ENCODE data around the gene OBSCN.
"Not testable (repeated sequence)": the region's sequence is repeated elsewhere in the genome, so short reads cannot be mapped to it uniquely, and the experiment has no call there.

Gene OBSCN

GRCh38 chr1:228226956-228227791 lies 19.3 kb downstream of the OBSCN start:
- no peak for DNase-seq (ENCODE audit: low read depth)

DNA sequence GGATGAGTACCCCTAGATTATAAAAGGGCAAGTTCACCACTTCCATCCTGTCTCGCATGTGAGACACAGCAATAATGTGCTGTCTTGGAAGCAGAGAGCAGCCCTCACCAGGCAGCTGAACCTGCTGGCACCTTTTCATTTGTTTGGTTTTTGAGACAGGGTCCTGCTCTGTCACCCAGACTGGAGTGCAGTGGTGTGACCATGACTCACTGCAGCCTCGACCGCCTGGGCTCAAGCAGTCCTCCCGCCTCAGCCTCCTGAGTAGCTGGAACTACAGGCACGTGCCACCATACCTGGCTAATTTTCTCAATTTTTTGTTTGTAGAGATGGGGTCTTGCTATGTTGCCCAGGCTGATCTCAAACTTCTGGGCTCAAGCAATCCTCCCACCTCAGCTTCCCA lies 20.3 kb downstream of the OBSCN start:
- not testable (repeated sequence) for DNase-seq (ENCODE audit: low read depth)

DNA sequence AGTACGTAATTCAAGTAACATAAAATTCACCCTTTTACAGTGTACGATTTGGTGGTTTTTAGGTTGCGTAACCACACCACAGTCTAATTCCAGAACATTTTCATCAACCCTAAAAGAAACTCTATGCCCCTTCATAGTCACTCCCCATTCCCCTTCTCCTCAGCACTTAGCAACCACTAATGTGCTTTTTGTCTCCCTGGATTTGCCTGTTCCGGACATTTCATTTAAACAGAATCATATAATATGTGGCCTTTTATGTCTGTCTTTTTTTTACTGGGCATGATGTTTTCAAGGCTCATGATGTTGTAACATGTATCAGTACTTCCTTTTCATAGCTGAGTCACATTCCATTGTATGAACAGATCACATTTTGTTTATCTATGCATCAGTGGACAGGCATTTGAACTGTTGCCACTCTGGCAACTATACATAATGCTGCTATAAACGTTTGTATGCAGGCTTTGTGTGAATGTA lies 20.8 kb downstream of the OBSCN start:
- no peak for DNase-seq (ENCODE audit: low read depth)

DNA sequence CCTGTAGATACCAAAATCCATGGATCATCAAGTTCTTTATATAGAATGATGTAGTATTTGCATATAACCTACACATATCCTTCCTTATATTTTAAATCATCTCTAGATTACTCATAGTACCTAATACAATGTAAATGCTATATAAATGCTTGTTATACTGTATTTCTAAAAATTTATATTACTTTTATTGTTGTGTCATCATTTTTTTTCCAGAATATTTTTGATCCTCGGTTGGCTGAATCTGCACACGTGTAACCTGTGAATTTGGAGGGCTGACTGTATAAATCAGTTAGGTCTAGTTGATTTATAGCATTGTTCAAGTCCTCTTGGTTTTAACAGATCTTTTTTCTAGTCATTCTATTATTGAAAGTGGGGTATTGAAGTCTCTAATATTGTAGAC lies 23.3 kb downstream of the OBSCN start:
- DNase-seq (ENCODE audit: low read depth) = no peak

DNA sequence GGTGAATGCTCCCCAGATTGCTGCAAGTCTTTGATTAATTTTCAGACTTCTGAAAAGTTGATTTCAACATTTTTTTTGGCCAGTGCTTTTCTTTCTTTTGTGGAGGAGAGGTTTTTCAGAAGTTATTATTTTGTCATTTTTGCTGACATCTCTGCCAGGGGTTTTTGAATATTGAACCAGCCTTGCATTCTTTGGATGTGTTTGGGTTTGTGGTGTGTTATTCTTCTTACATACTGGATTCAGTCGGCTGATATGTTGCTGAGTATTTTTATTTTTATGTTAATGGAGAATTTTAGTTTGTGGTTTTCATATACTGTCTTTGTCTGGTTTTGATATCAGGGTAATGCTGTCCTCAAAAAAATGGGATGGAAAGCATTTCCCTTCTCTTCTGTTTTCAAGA lies 25.3 kb downstream of the OBSCN start:
- DNase-seq (ENCODE audit: low read depth) = no peak

GRCh38 chr1:228234921-228235320 lies 27.1 kb downstream of the OBSCN start:
- DNase-seq (ENCODE audit: low read depth) = no peak

DNA sequence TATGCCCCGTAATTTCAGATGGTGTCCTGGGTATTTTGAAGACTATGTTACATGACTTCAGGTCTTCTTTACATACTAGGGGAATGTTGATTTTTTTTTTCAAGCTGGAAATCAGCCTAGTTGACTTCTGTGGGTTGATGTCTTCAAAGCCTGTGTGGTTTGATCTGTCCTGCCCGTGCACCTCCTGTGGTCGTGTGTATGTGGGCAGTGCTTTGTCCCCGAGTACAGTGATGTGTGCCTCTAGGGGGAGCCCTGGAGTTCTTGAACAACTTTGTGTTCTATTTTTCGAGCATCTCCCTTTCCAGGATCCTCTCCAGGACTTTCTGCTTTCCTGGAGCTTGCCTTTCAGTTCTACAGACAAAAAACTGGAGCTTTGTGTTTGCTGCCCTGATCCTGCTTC lies 28.9 kb downstream of the OBSCN start:
- no peak for DNase-seq (ENCODE audit: low read depth)

DNA sequence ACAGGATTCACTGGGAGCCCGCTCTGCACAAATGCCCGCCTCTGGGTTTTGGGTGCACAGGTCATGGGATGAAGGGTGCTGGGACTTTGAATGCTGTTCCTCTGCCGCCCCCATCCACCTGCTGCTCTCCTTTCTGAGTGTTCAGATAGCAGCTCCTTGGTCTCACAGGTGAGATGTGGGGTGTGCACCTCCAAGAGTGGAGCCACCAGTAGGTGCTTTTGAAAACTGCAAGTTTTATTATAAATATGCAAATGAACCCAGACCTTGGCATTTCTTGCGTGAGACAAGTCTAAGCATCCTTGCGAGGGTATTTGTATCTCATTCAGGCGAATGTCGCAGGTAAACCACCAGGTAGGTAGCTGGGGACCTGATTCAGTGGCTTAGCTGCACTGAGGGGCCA lies 30.2 kb downstream of the OBSCN start:
- no peak for DNase-seq (ENCODE audit: low read depth)

DNA sequence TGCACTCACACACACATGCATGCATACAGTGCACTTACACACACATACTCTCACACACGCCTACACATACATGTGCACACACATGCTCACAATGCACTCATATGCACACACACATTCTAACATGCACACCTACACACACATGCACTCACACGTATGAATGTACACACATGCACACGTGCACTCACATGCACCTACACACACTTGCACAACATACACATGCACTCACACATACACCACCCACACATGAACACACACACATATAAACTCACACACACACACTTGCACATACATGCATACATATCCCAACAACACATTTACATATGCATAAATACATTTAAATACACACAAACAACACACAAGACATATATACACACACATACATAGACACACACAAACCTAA lies 30.6 kb downstream of the OBSCN start:
- no peak for DNase-seq (ENCODE audit: low read depth)

- DNase-seq (ENCODE audit: low read depth) = no peak
Measured at GRCh38 chr1:228240411-228241240, 32.8 kb downstream of the OBSCN start.

GRCh38 chr1:228241259-228241658 lies 33.4 kb downstream of the OBSCN start:
- DNase-seq (ENCODE audit: low read depth) = no peak

DNA sequence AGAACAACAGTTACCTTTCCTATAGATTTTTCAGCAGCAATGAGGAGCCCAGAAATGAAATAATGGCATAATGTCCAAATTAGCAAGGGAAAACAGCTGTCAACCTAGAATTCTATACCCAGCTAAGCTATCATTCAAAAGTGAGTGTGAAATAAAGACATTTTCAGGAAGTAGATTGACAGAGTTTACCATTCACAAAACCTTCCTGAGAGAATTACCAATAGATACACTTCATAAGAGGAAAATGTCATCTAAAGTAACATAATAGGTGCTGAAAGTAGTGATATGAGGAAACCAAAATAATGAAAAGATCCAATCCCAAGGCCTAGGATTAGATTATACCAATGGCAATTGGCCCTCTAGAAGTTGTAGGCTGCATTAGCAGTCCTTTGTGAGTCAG lies 34.6 kb downstream of the OBSCN start:
- DNase-seq (ENCODE audit: low read depth) = no peak

GRCh38 chr1:228243093-228243492 lies 35.2 kb downstream of the OBSCN start:
- no peak for DNase-seq (ENCODE audit: low read depth)

GRCh38 chr1:228243989-228244388 lies 36.1 kb downstream of the OBSCN start:
- DNase-seq (ENCODE audit: low read depth) = not testable (repeated sequence)

- DNase-seq (ENCODE audit: low read depth) = no peak
Measured at GRCh38 chr1:228245111-228245510, 37.3 kb downstream of the OBSCN start.

- no peak for DNase-seq (ENCODE audit: low read depth)
Measured at GRCh38 chr1:228246216-228246900, 38.5 kb downstream of the OBSCN start.

DNA sequence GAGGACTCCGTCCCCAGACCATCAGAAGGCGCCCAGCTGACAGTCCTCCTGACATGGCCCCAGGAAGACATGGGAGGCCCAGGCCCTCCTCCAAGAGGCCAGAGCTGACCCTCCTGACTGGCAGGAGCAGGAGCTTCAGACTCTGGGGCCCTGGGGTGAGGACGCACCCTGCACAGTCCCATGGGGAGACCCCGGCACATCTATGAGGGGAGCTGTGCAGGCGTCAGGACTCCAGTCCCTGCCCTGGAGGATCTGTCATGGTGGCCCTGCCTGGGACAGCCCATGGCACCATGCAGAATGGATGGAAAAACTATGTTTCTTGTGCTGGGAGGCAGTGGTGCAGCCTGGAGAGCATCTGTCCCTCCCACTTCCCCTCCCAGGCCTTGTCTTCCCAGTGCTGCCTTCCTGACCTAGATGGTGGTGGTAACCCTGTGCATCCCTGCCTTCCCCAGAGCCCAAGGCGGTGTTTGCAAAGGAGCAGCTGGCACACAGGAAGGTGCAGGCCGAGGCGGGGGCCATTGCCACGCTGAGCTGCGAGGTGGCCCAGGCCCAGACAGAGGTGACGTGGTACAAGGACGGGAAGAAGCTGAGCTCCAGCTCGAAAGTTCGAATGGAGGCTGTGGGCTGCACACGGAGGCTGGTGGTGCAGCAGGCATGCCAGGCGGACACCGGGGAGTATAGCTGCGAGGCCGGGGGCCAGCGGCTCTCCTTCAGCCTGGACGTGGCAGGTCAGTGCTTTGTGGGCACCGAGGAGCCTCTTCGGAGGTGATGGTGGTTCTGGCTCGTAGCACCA lies 41.9 kb downstream of the OBSCN start:
- no peak for DNase-seq (ENCODE audit: low read depth)

- not testable (repeated sequence) for DNase-seq (ENCODE audit: low read depth)
Measured at GRCh38 chr1:228252476-228252875, 44.6 kb downstream of the OBSCN start.

DNA sequence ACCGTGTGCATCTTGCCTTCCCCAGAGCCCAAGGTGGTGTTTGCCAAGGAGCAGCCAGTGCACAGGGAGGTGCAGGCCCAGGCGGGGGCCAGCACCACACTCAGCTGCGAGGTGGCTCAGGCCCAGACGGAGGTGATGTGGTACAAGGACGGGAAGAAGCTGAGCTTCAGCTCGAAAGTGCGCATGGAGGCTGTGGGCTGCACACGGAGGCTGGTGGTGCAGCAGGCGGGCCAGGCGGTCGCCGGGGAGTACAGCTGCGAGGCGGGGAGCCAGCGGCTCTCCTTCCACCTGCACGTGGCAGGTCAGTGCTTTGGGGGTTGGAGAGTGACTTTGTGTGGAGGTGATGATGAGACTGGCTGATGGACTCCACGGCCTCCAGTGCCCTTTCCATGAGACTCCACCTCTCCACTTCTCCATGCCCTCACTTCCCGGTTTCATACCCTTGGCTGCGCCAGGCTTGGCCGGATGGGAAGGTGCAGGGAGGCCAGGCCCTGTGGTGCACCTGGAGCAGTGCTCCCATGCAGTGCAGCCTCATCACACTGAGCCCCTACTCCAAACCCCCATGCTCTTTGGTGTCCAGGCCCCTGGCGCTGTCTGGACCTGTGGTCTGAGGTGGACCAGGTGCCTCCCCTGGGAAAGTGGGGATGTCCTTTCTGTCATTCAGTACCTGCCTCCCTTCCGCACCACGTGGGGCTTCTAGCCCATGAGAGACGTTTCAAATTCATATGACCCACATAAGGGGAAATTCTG lies 49.0 kb downstream of the OBSCN start:
- no peak for DNase-seq (ENCODE audit: low read depth)

DNA sequence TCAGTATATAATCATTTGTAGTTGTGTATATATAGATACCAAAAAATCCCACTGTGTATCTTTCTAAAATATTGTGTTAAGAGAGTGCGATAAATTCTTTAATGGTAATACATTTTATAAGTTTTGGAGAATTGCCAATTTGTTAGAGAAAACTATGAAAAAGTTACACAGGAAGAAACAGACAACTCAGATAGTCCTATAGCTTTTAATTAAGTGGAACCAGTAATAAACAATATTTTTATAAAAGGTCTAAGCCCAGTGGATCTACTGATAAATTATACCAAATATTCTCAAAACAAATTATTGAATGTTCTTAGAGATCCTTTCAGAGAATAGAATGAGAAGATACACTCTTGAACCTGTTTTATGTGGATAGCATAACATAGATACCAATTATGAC lies 50.6 kb downstream of the OBSCN start:
- no peak for DNase-seq (ENCODE audit: low read depth)

GRCh38 chr1:228259368-228259894 lies 51.6 kb downstream of the OBSCN start:
- DNase-seq (ENCODE audit: low read depth) = no peak
